ENCODE data around the gene TIAM2.

Gene TIAM2

DNA sequence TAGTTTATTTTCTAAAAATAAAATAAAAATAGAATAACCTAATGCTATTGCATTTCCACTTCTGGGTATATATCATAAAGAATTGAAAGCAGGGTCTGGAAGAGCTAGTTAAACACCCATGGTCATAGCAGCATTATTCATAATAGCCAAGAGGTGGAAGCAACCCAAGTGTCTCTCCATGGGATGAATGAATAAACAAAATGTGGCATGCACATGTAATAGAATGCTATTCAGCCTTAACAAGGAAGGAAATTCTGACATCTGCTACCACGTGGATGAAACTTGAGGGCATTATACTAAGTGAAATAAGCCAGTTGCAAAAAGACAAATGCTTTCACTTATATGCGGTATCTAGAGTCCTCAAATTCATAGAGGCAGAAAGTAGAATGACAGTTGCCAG is 130.8 kb downstream of the TIAM2 start:
- DNase-seq = no peak

DNA sequence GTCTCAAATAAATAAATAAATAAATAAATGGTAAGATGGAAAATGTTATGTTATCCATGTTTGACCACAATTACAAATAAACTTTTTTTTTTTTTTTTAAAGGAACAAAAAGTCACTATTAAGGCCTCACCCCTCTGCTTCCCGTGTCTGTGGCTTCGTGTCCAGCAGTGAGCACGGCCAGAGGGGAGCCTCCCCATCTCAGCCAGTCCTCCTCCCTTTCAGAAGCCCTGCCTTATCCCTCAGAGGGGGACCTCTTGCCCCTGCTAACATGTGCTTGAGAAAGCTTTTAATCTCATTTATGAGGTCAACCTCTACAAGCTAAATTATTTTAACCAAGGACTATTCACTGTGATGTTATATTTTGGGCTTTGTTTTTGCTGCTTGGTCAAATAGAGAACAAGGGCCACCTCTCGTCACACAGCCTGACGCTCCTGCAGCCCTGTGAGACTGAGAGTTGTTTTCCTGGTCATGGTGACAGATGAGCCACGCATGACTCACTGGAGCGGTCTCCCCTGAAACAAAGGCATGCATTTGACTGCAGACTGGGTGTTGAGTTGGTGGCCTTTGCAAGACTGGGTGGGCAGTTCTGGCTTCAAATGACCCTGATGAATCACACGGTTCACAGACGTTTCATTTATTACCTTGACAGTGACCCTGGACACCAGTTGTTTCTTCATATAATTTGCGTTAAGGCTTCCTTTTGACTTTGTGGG is 131.8 kb downstream of the TIAM2 start:
- DNase-seq = peak in 1 of 51 donors; percentile 8

DNA sequence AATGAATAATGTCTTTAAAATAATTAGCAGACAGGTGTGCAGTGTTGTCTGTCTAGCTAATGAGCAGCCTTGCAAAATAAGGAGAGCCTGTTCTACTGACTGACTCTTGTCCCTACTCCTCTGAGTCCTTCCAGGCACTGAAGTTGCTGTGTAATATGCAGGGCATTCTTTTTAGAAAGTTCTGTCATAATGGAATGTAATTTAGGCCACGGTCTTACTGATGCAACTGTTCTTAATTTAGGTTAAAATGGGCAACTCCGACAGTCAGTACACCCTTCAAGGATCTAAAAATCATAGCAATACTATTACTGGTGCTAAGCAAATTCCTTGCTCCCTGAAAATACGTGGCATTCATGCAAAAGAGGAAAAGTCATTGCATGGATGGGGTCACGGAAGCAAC is 133.9 kb downstream of the TIAM2 start:
- DNase-seq = no peak

DNA sequence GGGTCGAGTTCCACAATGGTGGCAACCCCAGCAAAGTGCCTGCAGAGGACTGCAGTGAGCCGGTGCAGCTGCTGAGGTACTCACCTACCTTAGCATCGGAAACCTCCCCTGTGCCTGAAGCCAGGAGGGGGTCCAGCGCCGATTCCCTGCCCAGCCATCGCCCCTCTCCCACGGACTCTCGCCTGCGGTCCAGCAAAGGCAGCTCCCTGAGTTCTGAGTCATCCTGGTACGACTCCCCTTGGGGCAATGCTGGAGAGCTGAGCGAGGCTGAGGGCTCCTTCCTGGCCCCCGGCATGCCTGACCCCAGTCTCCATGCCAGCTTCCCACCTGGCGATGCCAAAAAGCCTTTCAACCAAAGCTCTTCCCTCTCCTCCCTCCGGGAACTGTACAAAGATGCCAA is 134.6 kb downstream of the TIAM2 start:
- DNase-seq = no peak

DNA sequence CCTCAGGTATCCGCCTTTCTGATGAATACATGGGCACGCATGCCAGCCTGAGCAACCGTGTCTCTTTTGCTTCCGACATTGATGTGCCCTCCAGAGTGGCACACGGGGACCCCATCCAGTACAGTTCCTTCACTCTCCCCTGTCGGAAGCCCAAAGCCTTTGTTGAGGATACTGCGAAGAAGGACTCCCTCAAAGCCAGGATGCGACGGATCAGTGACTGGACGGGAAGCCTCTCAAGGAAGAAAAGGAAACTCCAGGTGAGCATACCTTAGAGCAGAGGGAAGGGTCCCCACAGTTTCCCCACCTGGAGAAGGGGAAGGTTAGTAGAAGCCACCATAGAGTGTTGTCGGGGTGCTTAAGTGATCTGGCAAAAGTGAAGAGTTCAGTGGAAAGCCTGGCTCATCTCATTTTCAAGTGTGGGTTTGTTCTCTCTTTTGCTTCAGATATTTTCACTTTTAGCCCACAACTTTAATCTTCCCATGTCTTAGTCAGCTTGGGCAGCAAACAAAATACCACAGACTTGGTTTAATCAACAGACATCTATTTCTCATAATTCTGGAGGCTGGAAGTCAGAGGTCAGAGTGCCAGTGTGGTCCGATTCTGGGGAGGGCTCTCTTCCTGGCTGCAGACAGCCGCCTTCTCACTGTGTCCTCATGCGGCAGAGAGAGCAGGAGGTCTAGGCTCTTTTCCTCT is 135.2 kb downstream of the TIAM2 start:
- DNase-seq = no peak

DNA sequence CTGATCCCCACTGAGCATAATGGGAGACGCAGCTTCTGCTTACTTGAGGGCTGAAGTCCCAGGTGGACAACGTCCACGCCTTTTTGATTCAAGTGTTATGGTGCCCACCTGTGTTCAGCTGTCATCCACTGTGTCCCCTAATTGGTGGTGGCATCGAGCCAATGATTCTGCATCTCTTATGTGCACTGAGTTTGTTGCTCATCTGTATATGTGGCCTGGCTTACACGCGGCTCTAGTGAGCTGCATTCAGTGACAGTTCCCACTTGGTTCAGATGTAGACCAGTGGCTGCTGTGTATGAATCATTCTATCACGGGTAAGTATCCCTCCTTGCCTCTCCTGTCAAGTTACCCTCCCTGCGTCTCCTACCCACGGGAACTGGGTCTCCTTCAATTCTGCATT is 137.5 kb downstream of the TIAM2 start:
- no peak for DNase-seq

DNA sequence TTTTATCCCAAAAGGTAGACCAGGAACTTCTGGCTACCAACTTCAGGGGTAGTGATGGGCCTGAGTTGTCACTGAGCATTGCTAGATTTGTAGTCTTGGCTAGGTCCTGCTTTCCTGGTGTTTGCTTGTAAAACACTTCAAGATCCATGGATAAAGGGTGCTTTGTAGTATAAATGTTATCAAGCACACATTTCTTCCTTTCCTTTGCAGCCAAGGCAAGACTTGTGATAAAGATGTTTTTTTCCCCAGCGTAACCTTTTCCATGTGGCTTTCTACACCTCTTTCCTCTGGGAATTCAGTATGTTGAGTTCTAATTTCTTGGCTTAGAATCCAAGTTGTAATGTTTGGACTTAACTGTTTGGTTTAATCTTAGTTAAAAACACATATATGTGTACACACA is 145.9 kb downstream of the TIAM2 start:
- DNase-seq = no peak

DNA sequence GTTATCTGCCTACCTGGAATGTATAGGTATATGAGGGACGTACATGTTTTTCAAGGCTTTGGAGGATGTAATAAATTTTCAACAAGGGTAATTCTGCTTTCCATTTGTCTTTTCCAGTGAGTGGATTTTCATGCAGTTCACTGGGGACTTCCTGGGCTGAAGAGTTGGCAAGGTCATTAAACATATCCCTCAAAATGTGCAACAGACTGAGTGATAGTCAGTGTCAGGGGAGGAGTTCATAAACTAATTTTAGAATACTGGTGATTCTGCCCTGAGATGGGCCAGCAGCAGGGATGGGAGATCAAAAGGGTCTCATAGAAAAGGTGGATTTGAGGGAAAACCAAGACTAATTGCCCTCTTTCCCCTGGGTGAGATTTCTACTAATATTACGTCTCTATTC is 146.4 kb downstream of the TIAM2 start:
- no peak for DNase-seq

DNA sequence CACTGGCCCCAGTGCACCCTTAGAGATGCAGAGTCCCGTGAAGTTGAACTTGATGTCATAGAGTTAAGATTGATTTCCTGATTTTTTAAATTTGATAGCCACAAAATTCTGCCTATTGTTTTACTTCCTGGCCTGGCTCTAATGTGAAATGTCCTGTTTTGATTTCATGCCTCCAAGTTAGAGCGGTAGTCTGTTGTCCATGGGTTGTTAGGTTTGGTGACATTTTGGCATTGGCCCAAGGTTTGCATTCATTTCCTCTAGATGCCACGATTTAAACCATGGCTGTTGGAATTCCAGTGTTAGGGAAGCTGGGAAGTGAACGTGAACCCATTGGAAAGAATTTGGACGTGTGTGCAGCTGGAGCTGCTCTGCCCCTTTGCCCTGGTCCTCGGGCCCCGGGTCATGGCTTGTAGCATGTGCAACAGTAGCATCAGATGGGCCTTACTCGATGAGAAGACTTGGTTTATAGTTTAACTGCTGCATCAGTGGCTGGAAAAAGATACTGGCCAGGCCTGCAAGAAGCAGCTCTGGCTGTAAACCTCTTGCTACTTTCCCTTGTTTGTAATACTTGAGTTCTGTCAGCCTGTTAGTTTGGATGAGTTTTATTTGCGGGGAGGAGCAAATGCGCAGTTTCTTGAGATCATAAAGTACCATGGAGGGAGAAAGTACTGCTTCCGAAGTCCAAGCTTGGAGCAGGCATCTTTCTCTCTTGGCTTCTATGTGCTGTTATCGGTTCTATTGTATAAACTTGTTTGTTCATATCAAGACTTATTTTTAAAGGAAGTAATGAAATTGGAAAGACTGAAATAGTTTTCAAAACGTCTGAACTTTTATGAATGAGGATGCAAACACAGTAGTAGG is 147.3 kb downstream of the TIAM2 start:
- no peak for DNase-seq

DNA sequence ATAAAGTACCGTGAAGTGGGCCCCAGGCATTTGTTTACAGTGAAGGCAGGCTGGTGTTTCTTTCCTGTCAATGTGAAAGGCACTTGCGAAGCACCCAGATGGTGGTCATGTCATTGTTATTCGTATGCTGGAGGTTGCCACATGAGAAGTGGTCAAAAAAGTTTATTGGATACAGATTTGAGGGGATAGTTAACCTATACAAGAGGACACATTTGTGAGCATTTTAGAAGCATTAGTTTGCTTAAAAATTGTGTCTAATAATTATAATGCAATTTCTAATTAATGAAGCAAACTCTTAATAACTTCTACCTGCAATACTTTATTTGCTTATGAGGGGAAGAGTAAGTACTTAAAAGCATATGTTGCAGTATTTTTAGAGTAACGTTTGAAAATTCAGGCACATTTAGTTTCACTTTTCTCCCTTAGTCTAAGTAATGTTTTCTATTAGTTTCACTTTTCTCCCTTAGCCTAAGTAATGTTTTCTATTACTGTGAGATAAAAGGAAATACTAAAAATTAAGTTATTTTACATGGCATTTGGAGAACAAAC is 148.0 kb downstream of the TIAM2 start:
- no peak for DNase-seq

DNA sequence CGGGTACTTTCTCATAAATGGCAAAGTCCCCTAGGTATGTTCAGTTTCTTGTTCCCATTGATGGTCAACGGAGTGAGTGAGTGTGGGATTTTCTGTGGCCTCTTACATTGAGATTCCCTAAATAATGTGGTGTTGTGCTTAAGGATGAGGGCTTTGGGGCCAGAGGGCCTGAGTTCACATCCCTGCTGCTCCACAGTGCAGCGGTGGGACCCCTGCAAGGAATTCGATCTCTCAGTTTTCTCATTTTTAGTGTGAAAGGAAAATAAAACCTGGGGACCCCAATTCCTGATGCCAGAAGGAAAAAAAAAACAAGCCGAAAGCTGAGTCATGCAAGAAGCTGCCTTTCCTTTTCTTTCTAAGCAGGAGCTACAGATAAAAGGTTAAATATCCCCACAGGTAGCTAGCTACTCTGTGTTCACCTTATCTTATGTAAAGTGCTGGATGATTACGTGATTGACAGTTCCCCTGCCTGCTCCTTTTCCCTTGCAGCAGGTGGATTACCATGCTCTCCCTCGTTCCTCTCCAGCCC is 148.5 kb downstream of the TIAM2 start:
- no peak for DNase-seq

DNA sequence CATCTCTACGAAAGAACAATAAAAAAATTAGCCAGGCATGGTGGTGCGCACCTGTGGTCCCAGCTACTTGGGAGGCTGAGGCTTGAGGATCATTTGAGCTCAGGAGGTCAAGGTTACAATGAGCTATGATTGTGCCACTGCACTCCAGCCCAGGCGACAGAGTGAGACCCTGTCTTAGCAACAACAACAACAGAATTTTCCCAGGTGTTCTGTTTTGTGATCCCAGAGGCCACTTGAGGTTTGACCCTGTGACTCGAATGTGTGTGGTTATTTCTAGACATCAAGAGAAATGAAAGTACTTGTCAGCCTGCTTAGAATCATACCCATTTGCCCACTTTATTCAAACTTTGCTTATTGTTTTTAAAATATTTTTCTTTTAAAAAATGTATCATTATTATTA is 151.1 kb downstream of the TIAM2 start:
- DNase-seq = no peak

DNA sequence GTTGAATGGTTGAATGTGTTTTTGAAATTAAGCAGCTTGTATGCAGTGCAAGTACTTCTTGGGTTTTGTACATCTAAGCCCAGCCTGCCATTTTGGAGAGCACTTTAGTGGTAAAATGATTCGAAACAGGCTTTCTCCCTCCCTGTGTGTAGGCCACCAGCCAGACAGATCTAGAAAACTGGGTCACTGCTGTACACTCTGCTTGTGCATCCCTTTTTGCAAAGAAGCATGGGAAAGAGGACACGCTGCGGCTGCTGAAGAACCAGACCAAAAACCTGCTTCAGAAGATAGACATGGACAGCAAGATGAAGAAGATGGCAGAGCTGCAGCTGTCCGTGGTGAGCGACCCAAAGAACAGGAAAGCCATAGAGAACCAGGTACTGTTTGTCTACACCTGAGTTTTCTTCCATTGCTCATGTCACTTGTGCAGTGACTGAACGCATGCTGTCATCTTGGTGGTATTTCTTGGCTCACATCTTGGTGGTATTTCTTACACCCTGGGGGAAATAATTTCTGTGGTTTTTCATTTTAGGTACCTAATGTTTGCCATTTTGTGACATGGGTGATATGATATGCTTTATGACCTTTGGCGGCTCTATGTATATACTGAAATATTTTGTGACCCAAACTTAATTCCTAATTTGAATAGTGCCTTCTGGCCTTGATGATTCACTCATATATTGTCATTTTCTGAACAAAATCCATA is 153.0 kb downstream of the TIAM2 start:
- peak in 3 of 51 donors; percentile 7 to 18 (median 16) for DNase-seq

DNA sequence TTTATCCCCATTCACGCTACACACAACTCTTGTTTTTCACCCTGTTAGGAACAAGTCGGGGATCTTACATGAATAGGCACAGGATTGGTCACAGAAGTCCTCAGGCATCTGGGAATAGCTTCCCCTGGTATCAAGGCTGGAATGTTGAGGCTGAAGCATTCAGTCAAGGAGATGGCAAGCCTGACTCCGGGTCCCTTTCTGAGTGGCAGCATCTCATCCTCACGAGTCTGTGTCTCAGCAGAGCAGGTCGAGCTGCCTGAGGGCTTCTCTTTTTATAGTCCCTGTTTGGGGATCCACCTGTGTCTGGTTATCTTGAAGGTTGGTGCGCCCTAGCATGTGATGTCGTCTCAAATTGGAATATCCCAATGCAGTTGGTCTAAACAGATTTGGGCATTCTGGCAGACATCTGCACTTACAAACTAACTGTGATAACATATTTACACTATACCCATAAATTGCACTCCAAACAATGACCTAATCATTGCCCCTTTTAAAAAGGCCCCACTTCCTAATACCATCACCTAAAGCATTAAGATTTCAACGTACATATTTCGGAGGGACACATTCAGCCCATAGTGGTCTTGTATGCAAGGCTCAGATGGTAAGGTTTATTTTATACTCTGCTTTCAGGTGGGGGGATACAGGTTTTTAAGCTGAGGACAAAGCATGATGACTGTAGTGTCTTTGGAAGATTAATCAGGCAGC is 156.0 kb downstream of the TIAM2 start:
- no peak for DNase-seq

DNA sequence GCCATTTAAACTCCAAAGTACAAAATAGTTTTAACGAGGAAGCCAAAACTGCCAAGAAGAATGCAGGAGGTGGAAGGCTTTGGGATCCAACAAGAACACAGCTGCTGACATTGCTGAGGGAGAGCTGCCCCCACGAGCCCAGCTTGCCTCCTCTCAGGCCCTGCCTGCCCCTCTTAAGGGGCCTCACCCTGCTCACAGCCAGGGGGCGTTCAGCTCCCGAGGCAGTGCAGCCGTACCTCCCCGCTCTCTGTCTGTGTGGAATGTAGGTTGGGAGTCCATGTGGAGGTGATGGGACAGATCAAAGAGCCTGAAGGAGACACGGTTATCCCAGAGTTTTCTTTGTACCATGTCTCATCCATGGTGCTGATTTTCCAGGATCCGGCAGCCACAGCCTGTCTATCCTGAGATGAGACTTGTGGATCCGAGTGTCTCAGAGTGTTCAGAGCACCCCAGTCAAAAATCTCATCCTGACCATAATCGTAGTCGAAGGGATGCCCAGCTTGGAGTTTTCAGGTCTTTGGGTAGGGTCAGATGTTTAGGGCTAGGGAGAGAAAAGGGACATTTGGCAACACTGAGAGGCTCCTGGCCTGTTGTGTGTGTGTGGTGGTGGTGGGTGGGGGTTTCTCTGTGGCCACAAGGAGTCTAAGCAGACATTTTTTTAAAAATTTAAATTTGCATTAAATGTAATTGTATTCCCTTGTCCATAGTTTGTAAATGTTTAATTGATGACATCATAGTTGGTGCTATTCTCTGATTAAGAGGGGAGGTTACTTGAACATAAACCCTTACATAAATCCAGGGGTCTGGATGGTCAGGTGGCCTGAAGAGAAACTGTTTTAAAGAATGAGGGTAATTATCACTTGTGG is 157.3 kb downstream of the TIAM2 start:
- no peak for DNase-seq

DNA sequence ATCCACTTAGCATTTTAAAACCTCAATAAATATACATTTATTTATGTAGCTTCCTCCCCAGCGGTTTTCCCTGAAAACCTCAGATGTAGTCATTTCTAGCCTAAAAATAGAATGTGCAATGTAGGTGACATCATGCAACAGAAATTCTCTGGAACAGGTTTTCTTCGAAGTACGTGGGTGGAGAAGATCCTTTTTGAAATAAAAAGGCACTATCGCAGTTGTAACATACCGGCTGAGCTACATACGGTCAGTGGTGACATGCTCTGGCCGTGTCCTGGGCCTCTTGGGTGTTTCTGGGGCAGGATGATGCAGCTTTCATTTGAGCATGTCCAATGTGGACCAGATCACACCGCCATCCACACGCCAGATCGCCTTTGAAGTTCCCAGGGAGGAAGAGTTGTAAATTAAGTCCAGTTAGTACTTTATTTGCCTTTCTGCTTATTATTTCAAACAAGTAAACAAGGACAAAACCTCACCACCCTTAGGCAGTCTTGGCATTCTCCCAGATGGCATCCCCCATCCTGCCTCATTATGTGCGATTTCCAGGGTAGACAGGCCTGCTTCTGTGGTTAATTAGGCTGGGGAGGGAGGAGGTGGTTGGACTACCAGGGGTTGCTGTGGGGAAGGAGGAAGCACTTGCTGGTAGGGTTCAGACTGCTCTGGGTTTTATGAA is 159.2 kb downstream of the TIAM2 start:
- peak in 2 of 51 donors; percentile 8 to 11 for DNase-seq

DNA sequence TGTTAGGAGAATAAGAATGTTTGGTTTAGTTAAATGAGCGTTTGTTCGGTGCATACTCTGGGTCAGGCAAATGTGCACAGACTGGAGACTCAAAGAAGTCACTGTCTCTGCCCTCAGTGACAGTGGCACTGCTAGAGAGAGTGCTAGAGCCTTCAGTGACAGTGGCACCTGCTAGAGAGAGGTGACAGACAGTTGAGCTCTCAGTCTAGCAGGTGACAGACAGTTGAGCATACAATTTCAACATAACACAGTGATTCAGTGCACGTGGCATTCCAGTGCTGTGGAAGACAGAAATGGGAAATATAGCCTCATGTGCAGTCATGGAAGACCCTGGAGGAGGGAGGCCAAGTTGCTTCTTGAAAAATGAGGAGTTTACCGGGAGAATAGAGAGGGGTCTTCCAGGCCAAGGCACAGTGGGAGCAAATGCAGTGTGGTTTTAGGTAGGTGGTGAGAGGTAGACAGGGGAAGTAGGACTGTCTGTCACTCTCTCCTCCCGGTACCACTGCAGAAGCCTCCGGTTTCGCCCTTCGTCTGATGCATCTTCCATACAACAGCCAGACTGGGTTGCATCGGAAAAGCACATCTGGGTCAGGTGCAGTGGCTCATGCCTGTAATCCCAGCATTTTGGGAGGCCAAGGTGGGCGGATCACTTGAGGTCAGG is 160.8 kb downstream of the TIAM2 start:
- DNase-seq = no peak

DNA sequence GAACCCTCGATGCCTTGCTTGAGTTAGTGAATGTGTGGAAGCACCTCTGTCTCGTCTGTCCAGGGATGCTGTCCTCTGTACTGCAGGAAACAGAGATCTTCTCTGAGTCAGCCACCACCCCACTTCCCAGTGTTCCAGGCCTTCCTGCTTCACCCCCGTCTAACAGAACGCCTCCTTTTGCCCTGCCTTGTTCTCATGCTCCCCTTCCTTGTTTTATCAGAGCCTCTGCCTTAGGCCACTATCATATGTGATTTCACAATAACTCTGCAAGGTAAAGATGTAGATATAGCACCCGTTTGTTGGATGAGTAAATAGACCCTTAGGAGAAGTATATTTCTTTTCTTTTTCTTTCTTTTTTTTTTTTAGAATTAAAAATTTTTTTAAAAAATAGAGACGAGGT is 162.0 kb downstream of the TIAM2 start:
- no peak for DNase-seq
